Stomach (tissue), 9 donors: ENCODE data around the gene C10orf71. TPM values are rescaled to one million over a fixed set of nuclear protein-coding genes. Genes with fewer than 3 reads are reported as not detected.

Experiments
- DNase-seq, 2 donors: peaks; one replicate each; pipeline versions ENCODE4 v3.0.0 to v3.0.0-alpha.2; 2013 to 2019
- H3K27ac ChIP-seq, 5 donors: fragments of 200-600 bp in 4 of 5; sonication (generic) in 4 of 5; one replicate each; pipeline ENCODE4 v1.5.1; 2013 to 2019; ENCODE audit warnings: mild to moderate bottlenecking in 1 of 5, moderate library complexity in 1 of 5
- H3K27me3 ChIP-seq, 3 donors: fragments of 200-600 bp; sonication (generic); one replicate each; pipeline ENCODE4 v1.5.1; 2017 to 2019; ENCODE audit warnings: mixed run types in 1 of 3
- H3K36me3 ChIP-seq, 4 donors: fragments of 200-600 bp; sonication (generic); 1 replicate in 3 of 4; 2 replicates in 1 of 4; pipeline ENCODE4 v1.5.1; 2016 to 2019
- H3K4me1 ChIP-seq, 4 donors: fragments of 200-600 bp; sonication (generic); one replicate each; pipeline ENCODE4 v1.5.1; 2016 to 2019
- H3K4me3 ChIP-seq, 4 donors: fragments of 200-600 bp; sonication (generic) in 3 of 4; one replicate each; pipeline ENCODE4 v1.5.1; 2016 to 2019; ENCODE audit warnings: mild to moderate bottlenecking in 1 of 4
- H3K9me3 ChIP-seq, 4 donors: fragments of 200-600 bp; sonication (generic); one replicate each; pipeline ENCODE4 v1.5.1; 2016 to 2019
- EP300 ChIP-seq: sonication (generic); formaldehyde crosslinking; IDR thresholded peaks from one replicate; pipeline ENCODE4 v1.6.1; 2017; ENCODE audit warnings: antibody characterized with exemption
- POLR2A ChIP-seq, 4 donors: fragments of 450-650 bp; IDR thresholded peaks; one replicate each; pipeline ENCODE4 v1.6.1; 2016; ENCODE audit warnings: antibody characterized with exemption in 4 of 4, control low read depth in 2 of 4, mild to moderate bottlenecking in 1 of 4, moderate library complexity in 1 of 4
- POLR2AphosphoS5 ChIP-seq, 3 donors: sonication (generic); formaldehyde crosslinking; IDR thresholded peaks; one replicate each; pipeline ENCODE4 v1.6.1; 2016; ENCODE audit warnings: antibody characterized with exemption in 3 of 3
- WGBS, 5 donors: extraction: QIAGEN DNeasy Blood & Tissue Kit in 3 of 5; methylation state at CpG; one replicate each; pipeline versions ENCODE4 v1.1.5 to v1.1.7; 2013 to 2018; 5-methylcytosine and 5-hydroxymethylcytosine counted together
- intact Hi-C: fragments of 100-400 bp; cut with DNase I; formaldehyde crosslinking; loops from one replicate; pipeline ENCODE4 v1.15.1; 2023; ENCODE audit warnings: low total_unique reads
- polyA plus RNA-seq, 3 donors: library from polyadenylated mRNA; stranded (reverse); fragments of 200-250 nt; gene quantifications; one replicate each; pipeline ENCODE4 v1.2.3, GENCODE V29; 2013
- total RNA-seq, 5 donors: library from RNA; depleted of rRNA; stranded (reverse); fragments of >200 nt; gene quantifications; one replicate each; pipeline versions ENCODE4 v1.1.0 to v1.2.3, GENCODE V29; 2014 to 2016
- TF ChIP-seq, protein P1 (sequence below), 7 experiments: fragments of 450-650 bp in 4 of 7; fragments of 200-600 bp in 3 of 7; sonication (generic) in 3 of 7; IDR thresholded peaks; one replicate each; pipeline ENCODE4 v1.5.1; 2016 to 2019; ENCODE audit warnings: antibody characterized with exemption in 7 of 7, control low read depth in 2 of 7, mild to moderate bottlenecking in 1 of 7
- donor health status: healthy with polysubstance abuse.
- donor health status: Bipolar disorder and iron deficiency.
- donor health status: healthy.

Gene C10orf71
- total and polyA plus RNA-seq, 8 donors, result 0.18 TPM; not detected in 7

DNA sequence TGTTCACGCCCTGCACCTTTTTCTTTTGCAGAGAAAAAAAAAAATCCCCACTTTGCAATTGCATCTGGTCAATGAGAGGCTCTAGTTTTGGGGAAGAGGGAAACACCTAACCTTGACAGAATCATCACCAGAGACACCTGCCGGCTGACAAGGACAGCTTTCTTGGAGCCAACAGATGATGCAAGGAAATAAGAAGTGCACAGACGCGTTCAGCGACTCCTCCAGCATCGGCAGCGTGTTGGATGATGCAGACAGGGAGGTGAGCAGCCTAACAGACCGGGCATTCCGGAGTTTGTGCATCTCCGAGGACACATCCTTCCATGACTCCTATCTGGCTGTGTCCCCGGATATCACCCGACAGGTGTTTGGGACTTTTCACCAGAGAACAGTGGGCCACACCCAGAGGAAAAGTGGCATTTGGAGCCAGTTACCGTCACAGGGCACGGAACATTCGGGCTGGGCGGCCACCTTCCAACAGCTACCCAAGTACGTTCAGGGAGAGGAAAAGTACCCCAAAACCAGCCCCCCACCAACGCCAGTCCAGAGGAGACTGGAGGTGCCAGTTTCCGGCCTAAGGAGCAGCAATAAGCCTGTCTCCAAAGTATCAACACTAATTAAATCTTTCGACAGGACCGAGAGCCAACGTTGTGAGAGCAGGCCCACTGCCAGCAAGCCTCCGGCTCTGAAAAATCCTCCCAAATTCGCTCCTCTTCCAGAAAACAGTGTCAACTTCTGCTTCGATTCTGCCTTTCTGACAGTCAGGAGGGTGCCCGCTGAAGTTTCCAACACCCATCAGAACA, 23.6 kb downstream of the C10orf71 start:
- intact Hi-C loops, result no loop called here
- WGBS, 5 donors, result 86 to 90% (median 86%) methylated on average over 26 of the region's 26 CpGs

DNA sequence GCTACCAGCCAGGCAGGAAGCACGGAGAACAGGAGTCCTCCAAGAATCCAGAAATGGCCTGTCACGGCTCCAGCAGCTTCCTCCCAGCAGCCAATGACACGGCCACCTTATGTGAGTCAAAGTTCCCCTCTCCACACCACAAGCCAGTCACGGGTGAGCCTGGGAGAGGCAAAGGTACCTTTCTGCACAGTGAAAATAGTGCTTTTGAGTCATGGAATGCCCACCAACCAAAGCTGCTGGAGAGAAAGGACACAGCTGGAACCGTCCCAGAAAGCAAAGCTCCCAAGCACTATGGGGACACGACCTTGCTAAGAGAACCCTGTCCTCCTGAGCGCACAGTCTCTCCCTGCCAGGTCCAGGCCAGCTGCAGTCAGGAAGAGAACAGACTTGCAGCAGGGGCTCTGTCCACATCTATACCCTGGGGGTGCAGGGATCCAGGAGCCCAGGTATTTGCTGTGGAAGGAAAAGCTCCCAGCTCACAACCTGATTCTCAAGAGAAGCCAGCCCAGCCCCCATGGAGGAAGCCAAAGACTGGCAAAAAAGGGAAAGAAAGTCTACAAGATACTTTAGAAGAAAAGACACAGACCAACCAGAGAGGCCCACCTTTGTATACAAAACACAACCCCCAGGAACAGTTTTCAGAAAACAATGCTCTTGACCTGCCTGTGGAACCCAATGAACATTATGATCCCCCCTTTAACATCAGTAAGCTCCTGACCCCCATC, 24.4 kb downstream of the C10orf71 start:
- 43 to 66% (median 59%) methylated on average over 7 of the region's 7 CpGs for WGBS, 5 donors
- H3K4me1 ChIP-seq, result no peaks in the 10 kb centered on the region
- H3K27me3 ChIP-seq, result no peaks in the 10 kb centered on the region
- TF ChIP-seq EP300, result no peak
- TF ChIP-seq POLR2A (IDR thresholded peaks at IDR 0.05), result no peak
- no peak for TF ChIP-seq POLR2AphosphoS5 (IDR thresholded peaks at IDR 0.05)
- TF ChIP-seq, protein P1, sequence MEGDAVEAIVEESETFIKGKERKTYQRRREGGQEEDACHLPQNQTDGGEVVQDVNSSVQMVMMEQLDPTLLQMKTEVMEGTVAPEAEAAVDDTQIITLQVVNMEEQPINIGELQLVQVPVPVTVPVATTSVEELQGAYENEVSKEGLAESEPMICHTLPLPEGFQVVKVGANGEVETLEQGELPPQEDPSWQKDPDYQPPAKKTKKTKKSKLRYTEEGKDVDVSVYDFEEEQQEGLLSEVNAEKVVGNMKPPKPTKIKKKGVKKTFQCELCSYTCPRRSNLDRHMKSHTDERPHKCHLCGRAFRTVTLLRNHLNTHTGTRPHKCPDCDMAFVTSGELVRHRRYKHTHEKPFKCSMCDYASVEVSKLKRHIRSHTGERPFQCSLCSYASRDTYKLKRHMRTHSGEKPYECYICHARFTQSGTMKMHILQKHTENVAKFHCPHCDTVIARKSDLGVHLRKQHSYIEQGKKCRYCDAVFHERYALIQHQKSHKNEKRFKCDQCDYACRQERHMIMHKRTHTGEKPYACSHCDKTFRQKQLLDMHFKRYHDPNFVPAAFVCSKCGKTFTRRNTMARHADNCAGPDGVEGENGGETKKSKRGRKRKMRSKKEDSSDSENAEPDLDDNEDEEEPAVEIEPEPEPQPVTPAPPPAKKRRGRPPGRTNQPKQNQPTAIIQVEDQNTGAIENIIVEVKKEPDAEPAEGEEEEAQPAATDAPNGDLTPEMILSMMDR (IDR thresholded peaks at IDR 0.05), result no peak
- H3K9me3 ChIP-seq, result no peaks in the 10 kb centered on the region
- intact Hi-C loops, result no loop called here
- H3K27ac ChIP-seq, result no peak overlapping the region
- DNase-seq, result peak in 1 of 2 donors; percentile 20
- no peak overlapping the region for H3K4me3 ChIP-seq
- H3K36me3 ChIP-seq, result no peaks in the 10 kb centered on the region

More for the DNA sequence above, 23.6 kb downstream of the C10orf71 start:
- no peak overlapping the region for H3K27ac ChIP-seq
- no peak overlapping the region for H3K4me3 ChIP-seq
- no peaks in the 10 kb centered on the region for H3K9me3 ChIP-seq
- TF ChIP-seq POLR2AphosphoS5 (IDR thresholded peaks at IDR 0.05) (no peak), EP300 (no peak), POLR2A (IDR thresholded peaks at IDR 0.05) (no peak)
- TF ChIP-seq, protein P1 (IDR thresholded peaks at IDR 0.05), result no peak
- no peaks in the 10 kb centered on the region for H3K36me3 ChIP-seq
- no peaks in the 10 kb centered on the region for H3K4me1 ChIP-seq
- H3K27me3 ChIP-seq, result no peaks in the 10 kb centered on the region
- DNase-seq, result peak in 1 of 2 donors; percentile 21

DNA sequence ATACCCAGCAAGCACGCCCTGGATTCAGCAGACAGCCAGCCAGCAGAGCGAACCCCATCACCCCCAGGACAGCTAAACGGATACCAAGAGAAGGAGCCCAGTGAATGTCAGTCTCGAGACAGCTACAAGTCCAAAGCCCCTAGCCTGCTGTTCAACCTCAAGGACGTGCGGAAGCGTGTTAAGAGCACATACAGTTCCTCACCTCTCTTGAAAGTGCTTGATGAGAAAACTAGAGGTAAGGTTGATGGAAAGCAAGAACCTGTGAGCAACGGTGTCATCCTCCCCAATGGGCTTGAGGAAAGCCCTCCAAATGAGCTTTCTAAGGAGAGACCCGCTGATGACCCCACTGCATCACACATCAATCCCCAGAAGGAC, 24.9 kb downstream of the C10orf71 start:
- DNase-seq, result peak in 1 of 2 donors; percentile 9
- H3K36me3 ChIP-seq, result no peaks in the 10 kb centered on the region
- no peaks in the 10 kb centered on the region for H3K9me3 ChIP-seq
- H3K4me3 ChIP-seq, result no peak overlapping the region
- intact Hi-C loops, result no loop called here
- WGBS, 5 donors, result 76 to 88% (median 82%) methylated on average over 9 of the region's 9 CpGs
- H3K4me1 ChIP-seq, result no peaks in the 10 kb centered on the region
- no peak for TF ChIP-seq POLR2AphosphoS5 (IDR thresholded peaks at IDR 0.05)
- TF ChIP-seq, protein P1 (IDR thresholded peaks at IDR 0.05), result no peak
- TF ChIP-seq EP300, result no peak
- TF ChIP-seq POLR2A (IDR thresholded peaks at IDR 0.05), result no peak
- H3K27ac ChIP-seq, result no peak overlapping the region
- no peaks in the 10 kb centered on the region for H3K27me3 ChIP-seq

DNA sequence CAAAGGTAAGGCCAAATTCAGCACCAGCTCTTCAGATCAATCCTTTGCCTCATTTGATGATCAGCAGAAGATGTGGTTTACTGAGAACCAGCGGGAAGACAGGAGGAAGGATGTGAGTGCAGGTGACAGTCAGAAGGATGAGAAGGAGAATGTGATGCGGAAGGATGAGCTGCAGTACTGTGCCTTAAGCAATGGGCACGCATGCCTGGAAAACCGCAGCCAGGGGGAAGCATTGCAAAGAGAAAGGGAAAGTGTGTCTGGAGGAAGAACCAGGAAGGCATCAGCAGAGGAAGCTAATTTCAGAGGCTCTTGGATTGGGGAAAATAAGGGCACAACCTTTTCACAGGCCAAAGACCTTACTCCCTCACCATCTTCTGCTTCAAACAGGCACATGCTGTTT, 25.7 kb downstream of the C10orf71 start:
- no peaks in the 10 kb centered on the region for H3K9me3 ChIP-seq
- no peak overlapping the region for H3K27ac ChIP-seq
- TF ChIP-seq POLR2A (IDR thresholded peaks at IDR 0.05) (no peak), POLR2AphosphoS5 (IDR thresholded peaks at IDR 0.05) (no peak), EP300 (no peak)
- TF ChIP-seq, protein P1 (IDR thresholded peaks at IDR 0.05), result no peak
- no peaks in the 10 kb centered on the region for H3K27me3 ChIP-seq
- H3K4me1 ChIP-seq, result no peaks in the 10 kb centered on the region
- WGBS, 5 donors, result 63 to 75% (median 70%) methylated on average over 4 of the region's 4 CpGs
- intact Hi-C loops, result no loop called here
- peak in 1 of 2 donors; percentile 19 for DNase-seq
- no peaks in the 10 kb centered on the region for H3K36me3 ChIP-seq
- no peak overlapping the region for H3K4me3 ChIP-seq
